Measurements from ENCODE around the gene SCT. TPM values are rescaled to one million over a fixed set of nuclear protein-coding genes. Genes with fewer than 3 reads are reported as not detected.
"Not testable (repeated sequence)": the region's sequence is repeated elsewhere in the genome, so short reads cannot be mapped to it uniquely, and the experiment has no call there.

The SCT gene
- total RNA-seq = not detected

- Histone ChIP-seq H3K4me3 (ENCODE audit: low read length) (no peak within 1 kb of the TSS), H3K27me3 (ENCODE audit: insufficient read depth, low read length) (peaks cover 4% of the 10 kb centered on the region), H3K9me3 (ENCODE audit: low read depth, low read length) (no peaks in the 10 kb centered on the region)
Observed at GRCh38 chr11:626475-627307, at the start of gene SCT. SCT (minus strand) TSS chr11:627181; CDS start chr11:627143, 38 bp downstream.

GRCh38 chr11:674406-674805 is 47.4 kb upstream of the SCT start:
- Histone ChIP-seq H3K9me3 (ENCODE audit: low read depth, low read length) (no peaks in the 10 kb centered on the region), H3K4me1 (ENCODE audit: insufficient read depth, low read length) (no peaks in the 10 kb centered on the region), H3K4me3 (ENCODE audit: low read length) (no peak overlapping the region), H3K27me3 (ENCODE audit: insufficient read depth, low read length) (no peaks in the 10 kb centered on the region)

More at GRCh38 chr11:626475-627307, at the start of gene SCT:
- H3K4me1 ChIP-seq (ENCODE audit: insufficient read depth, low read length) = peaks cover 10% of the 10 kb centered on the region

GRCh38 chr11:673866-674265 is 46.9 kb upstream of the SCT start:
- no peaks in the 10 kb centered on the region for H3K9me3 ChIP-seq (ENCODE audit: low read depth, low read length)
- H3K27me3 ChIP-seq (ENCODE audit: insufficient read depth, low read length) = no peaks in the 10 kb centered on the region
- H3K4me1 ChIP-seq (ENCODE audit: insufficient read depth, low read length) = no peaks in the 10 kb centered on the region
- H3K4me3 ChIP-seq (ENCODE audit: low read length) = no peak overlapping the region

- Histone ChIP-seq H3K9me3 (ENCODE audit: low read depth, low read length) (no peaks in the 10 kb centered on the region), H3K4me1 (ENCODE audit: insufficient read depth, low read length) (no peaks in the 10 kb centered on the region), H3K27me3 (ENCODE audit: insufficient read depth, low read length) (no peaks in the 10 kb centered on the region), H3K4me3 (ENCODE audit: low read length) (no peak overlapping the region)
Observed at GRCh38 chr11:665704-666281, 38.8 kb upstream of the SCT start.

GRCh38 chr11:665062-665703 is 38.2 kb upstream of the SCT start:
- Histone ChIP-seq H3K9me3 (ENCODE audit: low read depth, low read length) (no peaks in the 10 kb centered on the region), H3K4me1 (ENCODE audit: insufficient read depth, low read length) (no peaks in the 10 kb centered on the region), H3K27me3 (ENCODE audit: insufficient read depth, low read length) (no peaks in the 10 kb centered on the region), H3K4me3 (ENCODE audit: low read length) (no peak overlapping the region)

GRCh38 chr11:662689-663274 is 35.8 kb upstream of the SCT start:
- no peak overlapping the region for H3K4me3 ChIP-seq (ENCODE audit: low read length)
- no peaks in the 10 kb centered on the region for H3K4me1 ChIP-seq (ENCODE audit: insufficient read depth, low read length)
- H3K27me3 ChIP-seq (ENCODE audit: insufficient read depth, low read length) = no peaks in the 10 kb centered on the region
- no peaks in the 10 kb centered on the region for H3K9me3 ChIP-seq (ENCODE audit: low read depth, low read length)

GRCh38 chr11:660681-661444 is 33.9 kb upstream of the SCT start:
- Histone ChIP-seq H3K27me3 (ENCODE audit: insufficient read depth, low read length) (no peaks in the 10 kb centered on the region), H3K9me3 (ENCODE audit: low read depth, low read length) (no peaks in the 10 kb centered on the region), H3K4me3 (ENCODE audit: low read length) (no peak overlapping the region), H3K4me1 (ENCODE audit: insufficient read depth, low read length) (no peaks in the 10 kb centered on the region)

GRCh38 chr11:660281-660680 is 33.3 kb upstream of the SCT start:
- Histone ChIP-seq H3K9me3 (ENCODE audit: low read depth, low read length) (no peaks in the 10 kb centered on the region), H3K4me3 (ENCODE audit: low read length) (no peak overlapping the region), H3K27me3 (ENCODE audit: insufficient read depth, low read length) (no peaks in the 10 kb centered on the region), H3K4me1 (ENCODE audit: insufficient read depth, low read length) (no peaks in the 10 kb centered on the region)

- no peaks in the 10 kb centered on the region for H3K4me1 ChIP-seq (ENCODE audit: insufficient read depth, low read length)
- no peaks in the 10 kb centered on the region for H3K9me3 ChIP-seq (ENCODE audit: low read depth, low read length)
- H3K4me3 ChIP-seq (ENCODE audit: low read length) = no peak overlapping the region
- no peaks in the 10 kb centered on the region for H3K27me3 ChIP-seq (ENCODE audit: insufficient read depth, low read length)
Observed at GRCh38 chr11:659532-660085, 32.6 kb upstream of the SCT start.

GRCh38 chr11:657691-658126 is 30.7 kb upstream of the SCT start:
- Histone ChIP-seq H3K4me1 (ENCODE audit: insufficient read depth, low read length) (no peaks in the 10 kb centered on the region), H3K9me3 (ENCODE audit: low read depth, low read length) (no peaks in the 10 kb centered on the region)

GRCh38 chr11:656866-657265 is 29.9 kb upstream of the SCT start:
- H3K4me3 ChIP-seq (ENCODE audit: low read length) = no peak overlapping the region
- H3K4me1 ChIP-seq (ENCODE audit: insufficient read depth, low read length) = no peaks in the 10 kb centered on the region
- H3K27me3 ChIP-seq (ENCODE audit: insufficient read depth, low read length) = no peaks in the 10 kb centered on the region
- H3K9me3 ChIP-seq (ENCODE audit: low read depth, low read length) = no peaks in the 10 kb centered on the region

More at GRCh38 chr11:657691-658126, 30.7 kb upstream of the SCT start:
- Histone ChIP-seq H3K27me3 (ENCODE audit: insufficient read depth, low read length) (no peaks in the 10 kb centered on the region), H3K4me3 (ENCODE audit: low read length) (no peak overlapping the region)

GRCh38 chr11:656426-656825 is 29.4 kb upstream of the SCT start:
- Histone ChIP-seq H3K9me3 (ENCODE audit: low read depth, low read length) (no peaks in the 10 kb centered on the region), H3K27me3 (ENCODE audit: insufficient read depth, low read length) (no peaks in the 10 kb centered on the region), H3K4me3 (ENCODE audit: low read length) (no peak overlapping the region), H3K4me1 (ENCODE audit: insufficient read depth, low read length) (no peaks in the 10 kb centered on the region)

GRCh38 chr11:655036-655726 is 28.2 kb upstream of the SCT start:
- H3K4me3 ChIP-seq (ENCODE audit: low read length) = no peak overlapping the region
- H3K4me1 ChIP-seq (ENCODE audit: insufficient read depth, low read length) = no peaks in the 10 kb centered on the region
- no peaks in the 10 kb centered on the region for H3K9me3 ChIP-seq (ENCODE audit: low read depth, low read length)
- no peaks in the 10 kb centered on the region for H3K27me3 ChIP-seq (ENCODE audit: insufficient read depth, low read length)

- not testable (repeated sequence) for H3K9me3 ChIP-seq (ENCODE audit: low read depth, low read length); H3K4me1 ChIP-seq (ENCODE audit: insufficient read depth, low read length); H3K4me3 ChIP-seq (ENCODE audit: low read length); H3K27me3 ChIP-seq (ENCODE audit: insufficient read depth, low read length)
Observed at GRCh38 chr11:654444-654843, 27.5 kb upstream of the SCT start.

Measured in mononuclear cell (primary cell).